Stimulated activated naive CD8-positive, alpha-beta T cell treated with anti-CD3 and anti-CD28 coated beads, Interleukin-15, Interleukin-2, amounts not matched to agents 100 ng/mL and 50 ng/mL, for 24 hours (primary cell): ENCODE measurements around the gene SPINK4.

ENCODE experiments used
- H3K27ac Mint-ChIP-seq: one replicate; pipeline ENCODE4 v1.8.0; 2021; ENCODE audit warnings: mild to moderate bottlenecking, mixed read lengths
- H3K27me3 Mint-ChIP-seq: one replicate; pipeline ENCODE4 v1.8.0; 2021; ENCODE audit warnings: mixed read lengths
- H3K36me3 Mint-ChIP-seq: one replicate; pipeline ENCODE4 v1.8.0; 2021; ENCODE audit warnings: low read depth, mixed read lengths
- H3K4me1 Mint-ChIP-seq: one replicate; pipeline ENCODE4 v1.8.0; 2021; ENCODE audit warnings: low read depth, mixed read lengths
- H3K4me3 Mint-ChIP-seq: one replicate; pipeline ENCODE4 v1.8.0; 2021; ENCODE audit warnings: mild to moderate bottlenecking, mixed read lengths
- H3K9me3 Mint-ChIP-seq: one replicate; pipeline ENCODE4 v1.8.0; 2021; ENCODE audit warnings: mixed read lengths

The SPINK4 gene, protein sequence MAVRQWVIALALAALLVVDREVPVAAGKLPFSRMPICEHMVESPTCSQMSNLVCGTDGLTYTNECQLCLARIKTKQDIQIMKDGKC

DNA sequence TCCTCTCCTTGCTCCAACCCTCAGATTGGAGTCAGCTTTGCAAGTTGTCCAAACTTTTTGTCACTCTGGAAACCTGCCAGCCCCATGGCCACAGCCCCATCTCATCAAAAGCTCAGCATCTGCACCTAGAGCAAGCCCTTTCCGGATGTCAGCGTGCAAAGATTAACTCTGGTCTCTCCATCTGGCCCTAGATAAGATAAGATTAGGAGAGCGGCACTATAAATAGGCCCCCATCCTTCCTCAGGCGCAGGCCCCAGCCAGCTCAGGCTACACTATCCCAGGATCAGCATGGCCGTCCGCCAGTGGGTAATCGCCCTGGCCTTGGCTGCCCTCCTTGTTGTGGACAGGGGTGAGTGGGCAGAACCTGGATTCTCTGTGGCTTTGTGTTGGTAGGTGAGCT is at the start of gene SPINK4:
SPINK4 (plus strand) TSS at position 247 of the 400 bp plus-strand sequence; CDS start at position 289, 42 bp downstream.
- Mint-ChIP-seq H3K4me3 (no peak within 1 kb of the TSS), H3K4me1 (no peaks in the 10 kb centered on the region), H3K36me3 (no peaks in the 10 kb centered on the region), H3K27ac (peak within 1 kb of the TSS; percentile 70), H3K27me3 (peaks cover 4% of the 10 kb centered on the region), H3K9me3 (no peaks in the 10 kb centered on the region)

DNA sequence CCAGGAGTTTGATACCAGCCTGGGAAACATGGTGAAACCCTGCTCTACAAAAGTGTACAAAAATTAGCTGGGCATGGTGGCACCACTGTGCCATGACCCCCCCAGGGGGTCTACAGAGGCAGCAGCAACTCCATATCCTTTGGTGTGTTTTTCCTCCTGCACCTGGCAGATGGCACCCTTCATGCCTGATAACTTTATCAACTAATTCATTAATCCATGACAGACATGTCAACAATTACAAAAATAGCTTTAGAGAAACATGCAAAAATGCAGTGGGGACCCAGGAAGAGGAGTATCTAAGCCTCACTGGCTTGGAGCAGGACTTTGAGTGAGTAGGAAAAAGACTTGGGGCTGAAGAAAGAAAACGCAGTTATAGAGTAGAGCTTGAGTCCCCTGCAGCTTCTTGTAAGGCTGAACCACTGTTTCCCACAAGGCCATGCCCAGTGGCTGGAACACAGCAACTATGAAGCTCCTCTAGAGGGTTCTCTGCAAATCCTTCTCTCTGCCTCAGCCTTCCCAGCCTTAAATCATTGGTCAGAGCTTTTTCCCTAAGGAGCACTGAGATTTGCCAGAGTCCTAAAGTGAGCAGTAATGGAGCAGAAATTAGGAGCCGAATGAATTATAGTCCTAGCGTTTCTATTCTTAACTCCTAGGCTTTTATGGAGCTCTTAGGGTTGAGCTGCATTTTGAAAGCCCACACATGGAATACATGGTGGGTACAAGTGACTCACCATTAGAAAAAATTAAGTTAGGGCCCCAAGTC is 47.3 kb upstream of the SPINK4 start:
- no peaks in the 10 kb centered on the region for H3K36me3 Mint-ChIP-seq
- no peak overlapping the region for H3K4me3 Mint-ChIP-seq
- H3K9me3 Mint-ChIP-seq = no peaks in the 10 kb centered on the region
- H3K27ac Mint-ChIP-seq = no peak overlapping the region
- no peaks in the 10 kb centered on the region for H3K27me3 Mint-ChIP-seq
- H3K4me1 Mint-ChIP-seq = no peaks in the 10 kb centered on the region

DNA sequence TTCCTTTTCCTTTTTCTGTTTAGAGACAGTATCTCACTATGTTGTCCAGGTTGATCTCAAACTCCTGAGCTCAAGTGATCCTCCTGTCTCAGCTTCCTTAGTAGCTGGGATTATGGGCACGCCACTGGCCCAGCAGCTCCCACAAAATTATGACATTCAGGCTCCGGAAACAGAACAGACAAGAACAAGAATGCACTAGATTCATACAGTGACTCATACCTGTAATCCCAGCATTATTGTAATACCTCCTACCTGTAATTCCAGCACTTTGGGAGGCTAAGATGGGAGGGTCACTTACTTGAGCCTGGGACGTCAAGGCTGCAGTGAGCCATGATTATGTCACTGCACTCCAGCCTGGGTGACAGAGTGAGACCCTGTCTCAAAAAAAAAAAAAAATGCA is 46.1 kb upstream of the SPINK4 start:
- Mint-ChIP-seq H3K27me3 (no peaks in the 10 kb centered on the region), H3K4me3 (no peak overlapping the region), H3K9me3 (no peaks in the 10 kb centered on the region), H3K27ac (no peak overlapping the region), H3K36me3 (no peaks in the 10 kb centered on the region), H3K4me1 (no peaks in the 10 kb centered on the region)

DNA sequence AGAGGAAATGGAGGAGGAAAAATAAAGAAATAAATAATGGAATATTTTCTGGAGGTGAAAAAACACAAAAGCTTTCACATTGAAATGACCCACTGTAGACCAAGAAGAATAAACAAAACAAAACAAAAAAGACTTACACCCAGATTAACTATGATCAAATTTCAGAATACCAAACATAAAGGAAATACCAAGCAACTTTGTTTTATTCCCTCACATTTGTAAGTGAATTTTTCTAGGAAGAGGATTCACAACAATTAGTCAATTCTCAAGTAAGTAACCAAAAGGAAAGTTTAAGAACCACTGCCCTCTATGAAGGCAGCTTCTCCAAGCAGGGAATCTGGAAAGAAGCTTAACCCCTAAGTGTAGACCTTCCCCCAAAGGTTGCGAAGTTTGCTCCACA is 43.2 kb upstream of the SPINK4 start:
- Mint-ChIP-seq H3K4me1 (no peaks in the 10 kb centered on the region), H3K27me3 (no peaks in the 10 kb centered on the region), H3K9me3 (no peaks in the 10 kb centered on the region), H3K4me3 (no peak overlapping the region), H3K27ac (no peak overlapping the region), H3K36me3 (no peaks in the 10 kb centered on the region)

DNA sequence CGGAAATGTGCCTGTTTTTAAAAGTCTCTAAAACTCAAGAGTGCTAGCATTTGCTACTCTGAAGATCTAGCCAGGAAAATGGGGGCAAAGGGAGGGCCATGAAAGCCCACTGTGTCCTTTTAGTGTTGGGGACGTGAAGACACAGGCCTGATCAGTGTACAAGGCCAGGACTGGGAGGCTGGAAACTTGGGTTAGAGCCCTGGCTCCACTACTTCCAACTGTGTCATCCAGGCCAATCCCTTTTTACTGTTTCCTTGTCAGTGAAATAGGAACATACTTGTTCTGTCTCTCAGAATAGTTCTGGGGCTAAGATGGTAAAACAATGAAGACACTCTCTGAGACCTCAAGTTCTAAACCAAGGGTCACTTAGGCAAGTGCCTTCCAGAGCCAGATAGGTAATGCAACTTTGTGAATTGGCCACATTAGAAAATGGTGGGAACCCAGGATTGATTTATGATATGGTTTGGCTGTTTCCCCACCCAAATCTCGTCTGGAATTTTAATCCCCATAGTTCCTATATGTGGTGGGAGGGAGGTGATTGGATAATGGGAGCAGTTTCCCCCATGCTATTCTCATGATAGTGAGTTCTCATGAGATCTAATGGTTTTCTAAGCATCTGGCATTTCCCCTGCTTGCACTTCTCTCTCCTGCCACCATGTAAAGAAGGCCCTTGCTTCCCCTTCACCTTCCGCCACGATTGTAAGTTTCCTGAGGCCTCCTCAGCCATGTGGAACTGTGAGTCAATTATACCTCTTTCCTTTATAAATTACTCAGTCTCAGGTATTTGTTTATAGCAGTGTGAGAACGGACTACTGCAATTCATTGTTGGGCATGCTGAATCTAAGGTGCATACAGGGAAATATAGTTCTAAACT is 42.5 kb upstream of the SPINK4 start:
- H3K27ac Mint-ChIP-seq = no peak overlapping the region
- peaks cover 8% of the 10 kb centered on the region for H3K4me1 Mint-ChIP-seq
- no peaks in the 10 kb centered on the region for H3K9me3 Mint-ChIP-seq
- H3K36me3 Mint-ChIP-seq = no peaks in the 10 kb centered on the region
- H3K27me3 Mint-ChIP-seq = no peaks in the 10 kb centered on the region
- no peak overlapping the region for H3K4me3 Mint-ChIP-seq

DNA sequence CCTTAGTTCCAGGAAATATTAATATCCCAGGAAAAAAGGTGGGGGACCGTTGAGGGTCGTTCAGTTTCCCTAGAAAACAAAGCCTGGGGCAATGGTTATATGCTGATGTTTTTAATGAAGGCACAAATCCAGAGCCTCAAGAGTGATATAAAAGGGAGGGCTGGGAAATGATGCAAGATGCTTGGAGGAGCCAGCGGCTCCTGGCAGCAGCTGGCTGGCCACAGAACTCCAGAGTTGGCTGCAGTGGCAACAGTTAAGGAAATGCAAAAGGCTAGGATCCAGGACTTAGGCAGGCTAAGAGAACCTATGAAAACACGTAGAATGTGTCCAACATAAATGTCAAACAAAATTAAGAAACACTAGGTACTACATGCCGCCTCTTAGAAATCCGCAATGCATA is 41.8 kb upstream of the SPINK4 start:
- no peak overlapping the region for H3K27ac Mint-ChIP-seq
- no peaks in the 10 kb centered on the region for H3K9me3 Mint-ChIP-seq
- H3K4me3 Mint-ChIP-seq = no peak overlapping the region
- H3K36me3 Mint-ChIP-seq = no peaks in the 10 kb centered on the region
- peaks cover 14% of the 10 kb centered on the region for H3K4me1 Mint-ChIP-seq
- H3K27me3 Mint-ChIP-seq = no peaks in the 10 kb centered on the region

DNA sequence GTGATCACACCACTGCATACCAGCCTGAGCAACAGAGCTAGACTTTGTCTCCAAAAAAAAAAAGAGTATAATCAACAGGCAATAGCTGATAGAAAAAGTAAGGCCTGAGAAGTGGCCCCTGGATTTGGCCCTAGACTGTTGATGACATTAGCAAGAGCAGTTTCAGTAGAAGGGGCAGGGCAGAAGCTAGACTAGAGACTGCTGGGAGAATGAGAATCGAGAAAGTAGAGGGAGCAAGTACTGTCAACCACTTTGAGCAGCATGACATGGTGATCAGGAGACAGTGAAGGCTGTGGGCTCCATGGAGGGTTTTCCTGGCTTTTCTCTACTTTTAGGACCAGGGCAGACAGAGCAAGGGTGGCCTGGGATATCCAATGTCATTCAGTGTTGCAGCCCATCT is 37.9 kb upstream of the SPINK4 start:
- H3K27me3 Mint-ChIP-seq = peaks cover 3% of the 10 kb centered on the region
- H3K4me3 Mint-ChIP-seq = no peak overlapping the region
- H3K27ac Mint-ChIP-seq = no peak overlapping the region

DNA sequence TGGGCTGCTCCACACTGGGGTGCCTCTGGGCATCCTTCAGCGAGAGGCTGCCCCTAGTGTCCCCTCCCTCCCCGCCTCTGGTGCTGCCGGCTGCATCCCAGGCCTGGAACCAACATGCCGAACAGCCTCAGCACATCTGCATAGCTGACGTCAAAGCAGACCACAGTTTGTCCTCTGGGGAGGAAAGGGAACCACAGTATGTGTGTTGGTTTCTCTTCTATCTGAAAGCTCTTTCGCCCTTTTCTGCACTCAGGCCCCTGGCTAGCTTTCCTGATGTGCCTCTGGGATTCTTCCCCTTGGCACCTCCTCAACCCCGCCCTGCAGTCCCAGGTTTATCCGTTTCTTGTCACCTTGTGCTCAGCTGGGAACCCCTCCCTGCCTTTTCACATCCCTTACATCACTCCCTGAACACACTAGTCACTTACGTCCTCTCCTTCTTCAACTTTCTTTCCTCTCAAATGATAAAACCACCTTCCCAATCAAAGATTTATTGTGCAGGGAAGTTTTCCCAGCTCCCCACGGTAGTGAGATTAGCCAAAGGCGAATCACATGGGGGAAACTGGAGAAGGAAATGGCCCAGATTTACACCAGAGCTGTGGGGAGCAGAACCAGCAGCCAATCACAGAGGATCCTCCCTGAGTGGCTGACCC is 37.3 kb upstream of the SPINK4 start:
- Mint-ChIP-seq H3K4me3 (peak overlapping the region; percentile 25), H3K9me3 (no peaks in the 10 kb centered on the region), H3K27me3 (peaks cover 3% of the 10 kb centered on the region), H3K36me3 (no peaks in the 10 kb centered on the region), H3K4me1 (peaks cover 14% of the 10 kb centered on the region), H3K27ac (peak overlapping the region; percentile 34)

More for the DNA sequence above, 37.9 kb upstream of the SPINK4 start:
- H3K9me3 Mint-ChIP-seq = no peaks in the 10 kb centered on the region
- no peaks in the 10 kb centered on the region for H3K36me3 Mint-ChIP-seq
- peaks cover 14% of the 10 kb centered on the region for H3K4me1 Mint-ChIP-seq

DNA sequence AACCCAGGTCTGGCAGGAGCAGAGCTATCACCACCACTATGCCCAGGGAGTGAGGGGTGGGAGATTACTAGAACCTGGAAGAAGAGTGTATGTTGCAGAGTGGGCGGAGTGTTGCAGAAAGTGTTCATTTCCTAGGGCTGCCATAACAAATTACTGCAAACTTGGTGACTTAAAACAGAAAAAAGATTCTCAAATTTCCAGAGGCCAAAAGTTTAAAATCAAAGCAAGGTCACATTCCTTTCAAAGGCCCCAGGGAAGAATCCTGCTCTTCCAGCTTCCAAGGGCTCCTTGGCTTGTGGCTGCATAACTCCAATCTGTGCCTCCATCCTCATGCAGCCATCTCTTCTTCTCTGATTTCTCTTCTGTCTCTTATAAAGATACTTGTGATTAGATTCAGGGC is 30.6 kb upstream of the SPINK4 start:
- Mint-ChIP-seq H3K27ac (no peak overlapping the region), H3K9me3 (no peaks in the 10 kb centered on the region), H3K4me3 (no peak overlapping the region), H3K27me3 (no peaks in the 10 kb centered on the region), H3K36me3 (no peaks in the 10 kb centered on the region), H3K4me1 (no peaks in the 10 kb centered on the region)

DNA sequence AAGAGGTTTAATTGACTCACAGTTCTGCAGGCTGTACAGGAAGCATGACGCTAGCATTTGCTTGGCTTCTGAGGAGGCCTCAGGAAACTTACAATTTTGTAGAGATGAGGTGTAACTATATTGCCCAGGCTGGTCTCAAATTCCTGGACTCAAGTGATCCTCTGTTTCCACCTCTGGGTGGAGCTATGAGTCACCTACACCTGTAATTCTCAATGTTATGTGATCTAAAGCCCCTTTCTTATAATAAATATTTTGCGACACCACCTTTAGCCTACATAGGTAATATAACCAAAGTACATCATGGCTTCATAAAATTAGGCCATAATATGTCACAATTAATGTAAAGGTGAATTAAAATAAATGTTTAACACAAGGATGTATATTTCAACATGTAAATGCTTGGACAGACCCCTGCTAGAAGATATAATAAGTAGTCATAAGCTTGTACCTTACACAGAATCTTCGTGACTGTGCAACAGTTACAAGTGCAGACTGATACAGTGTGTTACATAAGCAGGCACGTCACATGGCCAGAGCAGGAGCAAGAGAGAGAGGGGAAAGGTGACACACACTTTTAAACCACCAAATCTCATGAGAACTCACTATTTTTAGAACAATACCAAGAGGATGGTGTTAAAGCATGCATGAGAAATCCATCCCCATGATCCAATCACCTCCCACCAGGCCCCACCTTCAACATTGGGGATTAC is 29.8 kb upstream of the SPINK4 start:
- no peaks in the 10 kb centered on the region for H3K36me3 Mint-ChIP-seq
- no peak overlapping the region for H3K4me3 Mint-ChIP-seq
- no peaks in the 10 kb centered on the region for H3K4me1 Mint-ChIP-seq
- H3K27me3 Mint-ChIP-seq = no peaks in the 10 kb centered on the region
- no peak overlapping the region for H3K27ac Mint-ChIP-seq
- H3K9me3 Mint-ChIP-seq = no peaks in the 10 kb centered on the region

DNA sequence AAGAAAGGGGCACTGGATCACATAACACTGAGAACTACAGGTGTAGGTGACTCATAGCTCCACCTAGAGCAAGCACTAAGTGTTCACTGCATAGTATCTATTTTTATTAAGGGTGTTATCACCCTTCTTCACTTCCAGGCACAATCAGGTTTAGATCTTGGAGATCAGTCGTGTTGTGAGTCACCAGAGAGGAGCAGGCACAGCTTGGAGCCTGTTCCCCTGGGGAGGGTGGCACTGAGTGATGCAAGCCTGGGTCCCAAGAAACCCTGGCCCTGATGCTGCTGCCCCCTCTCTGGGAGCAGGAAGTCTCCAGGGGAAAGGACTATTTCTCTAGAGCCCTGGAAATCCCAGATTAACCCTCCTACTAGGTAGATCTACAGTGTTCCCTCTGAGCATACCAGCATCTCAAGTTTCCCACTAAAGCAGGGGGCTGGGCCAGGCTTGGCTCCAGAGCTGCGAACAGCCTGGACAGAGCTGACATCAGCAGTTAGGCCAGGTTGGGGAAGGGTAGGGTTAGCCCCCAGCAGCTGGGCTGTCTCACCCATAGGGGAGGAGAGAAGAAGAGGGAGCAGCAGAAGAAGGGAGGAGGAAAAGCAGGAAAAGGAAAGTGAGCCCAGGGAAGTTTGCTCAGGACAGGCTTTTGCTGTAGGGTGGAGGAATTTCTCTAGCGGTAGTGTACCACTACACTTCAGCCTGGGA is 28.1 kb upstream of the SPINK4 start:
- no peaks in the 10 kb centered on the region for H3K4me1 Mint-ChIP-seq
- H3K36me3 Mint-ChIP-seq = no peaks in the 10 kb centered on the region
- H3K9me3 Mint-ChIP-seq = no peaks in the 10 kb centered on the region
- no peak overlapping the region for H3K4me3 Mint-ChIP-seq
- H3K27me3 Mint-ChIP-seq = no peaks in the 10 kb centered on the region
- H3K27ac Mint-ChIP-seq = no peak overlapping the region

DNA sequence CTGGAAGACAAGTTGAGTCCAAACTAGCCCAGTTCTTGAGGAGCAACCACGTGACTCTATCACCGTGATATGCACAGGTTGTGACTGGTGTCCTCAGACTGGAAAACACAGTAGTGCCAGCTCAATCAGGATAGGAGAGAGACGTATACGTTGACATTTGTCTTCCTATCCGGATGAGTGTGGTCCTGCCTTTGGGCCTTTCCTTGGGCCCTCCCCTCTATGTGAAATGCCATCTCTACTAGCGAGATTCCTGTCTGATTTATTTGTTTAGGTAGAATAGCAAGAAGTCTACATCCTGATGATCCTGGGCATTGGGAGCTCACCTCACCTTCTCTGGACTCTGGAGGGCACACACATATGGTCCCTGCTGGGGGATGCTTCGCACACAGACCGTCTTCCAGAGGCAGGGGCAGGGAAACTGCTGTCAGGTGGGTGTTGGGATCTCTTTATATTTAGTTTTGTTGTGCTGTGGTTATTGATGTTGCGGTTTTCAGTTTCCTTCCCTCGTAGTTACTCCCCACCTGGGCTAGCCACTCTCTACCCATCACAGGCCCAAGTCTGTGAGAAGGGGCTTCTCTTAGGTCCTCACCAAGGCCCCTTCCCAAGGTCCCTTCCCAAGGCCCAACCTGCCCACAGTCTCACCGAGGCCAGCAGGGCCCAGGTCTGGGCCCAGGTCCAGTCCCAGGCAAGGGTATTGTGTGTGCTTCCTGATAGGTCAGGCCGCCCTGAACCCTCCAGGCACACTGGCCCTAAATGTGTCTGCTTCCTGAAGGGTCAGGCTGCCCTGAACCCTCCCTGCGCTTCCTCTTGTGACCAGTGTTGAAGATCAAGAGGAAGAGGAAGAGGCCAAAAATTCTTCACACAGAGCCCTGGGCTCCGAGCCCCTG is 19.0 kb upstream of the SPINK4 start:
- H3K4me3 Mint-ChIP-seq = no peak overlapping the region
- no peaks in the 10 kb centered on the region for H3K9me3 Mint-ChIP-seq
- peaks cover 17% of the 10 kb centered on the region for H3K4me1 Mint-ChIP-seq
- H3K27me3 Mint-ChIP-seq = peaks cover 3% of the 10 kb centered on the region
- H3K36me3 Mint-ChIP-seq = no peaks in the 10 kb centered on the region
- peak overlapping the region; percentile 2 for H3K27ac Mint-ChIP-seq

DNA sequence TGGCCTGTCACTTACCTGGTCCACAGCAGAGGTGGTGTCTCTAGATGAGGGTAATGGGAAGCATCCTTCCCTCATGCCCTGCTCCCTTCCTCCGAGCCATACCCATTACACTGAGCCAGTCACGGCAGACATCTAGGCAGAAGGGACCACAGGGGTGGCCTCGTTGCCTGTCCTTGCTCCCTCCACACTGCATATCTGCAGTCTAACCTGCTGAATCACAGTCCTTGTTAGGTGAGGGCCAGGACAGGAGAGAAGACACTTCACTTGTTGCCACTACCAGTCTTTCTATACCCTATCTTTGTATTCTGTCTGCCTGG is 18.4 kb upstream of the SPINK4 start:
- H3K4me3 Mint-ChIP-seq = no peak overlapping the region
- H3K36me3 Mint-ChIP-seq = no peaks in the 10 kb centered on the region
- H3K27ac Mint-ChIP-seq = no peak overlapping the region
- H3K9me3 Mint-ChIP-seq = no peaks in the 10 kb centered on the region
- H3K27me3 Mint-ChIP-seq = peaks cover 3% of the 10 kb centered on the region
- H3K4me1 Mint-ChIP-seq = peaks cover 18% of the 10 kb centered on the region
